Activated T-cell treated with anti-CD3 and anti-CD28 coated beads, Interleukin-2, amount 50 U/mL, for 24 hours (primary cell): Measurements from ENCODE around the gene MRPL14.

Source experiments
- DNase-seq: peaks from one replicate; pipeline ENCODE4 v3.0.0-alpha.2; 2020
- H3K27ac Mint-ChIP-seq: 2 replicates; pipeline ENCODE4 v1.8.0; 2020; ENCODE audit warnings: mild to moderate bottlenecking, mixed read lengths
- H3K27me3 Mint-ChIP-seq: 2 replicates; pipeline ENCODE4 v1.8.0; 2020; ENCODE audit warnings: mixed read lengths
- H3K36me3 Mint-ChIP-seq: 2 replicates; pipeline ENCODE4 v1.8.0; 2020; ENCODE audit warnings: low read depth, mixed read lengths
- H3K4me1 Mint-ChIP-seq: 2 replicates; pipeline ENCODE4 v1.8.0; 2020; ENCODE audit warnings: low read depth, mixed read lengths
- H3K4me3 Mint-ChIP-seq: 2 replicates; pipeline ENCODE4 v1.8.0; 2020; ENCODE audit warnings: mild to moderate bottlenecking, moderate library complexity, mixed read lengths
- H3K9me3 Mint-ChIP-seq: 2 replicates; pipeline ENCODE4 v1.8.0; 2020; ENCODE audit warnings: mixed read lengths

MRPL14 gene

DNA sequence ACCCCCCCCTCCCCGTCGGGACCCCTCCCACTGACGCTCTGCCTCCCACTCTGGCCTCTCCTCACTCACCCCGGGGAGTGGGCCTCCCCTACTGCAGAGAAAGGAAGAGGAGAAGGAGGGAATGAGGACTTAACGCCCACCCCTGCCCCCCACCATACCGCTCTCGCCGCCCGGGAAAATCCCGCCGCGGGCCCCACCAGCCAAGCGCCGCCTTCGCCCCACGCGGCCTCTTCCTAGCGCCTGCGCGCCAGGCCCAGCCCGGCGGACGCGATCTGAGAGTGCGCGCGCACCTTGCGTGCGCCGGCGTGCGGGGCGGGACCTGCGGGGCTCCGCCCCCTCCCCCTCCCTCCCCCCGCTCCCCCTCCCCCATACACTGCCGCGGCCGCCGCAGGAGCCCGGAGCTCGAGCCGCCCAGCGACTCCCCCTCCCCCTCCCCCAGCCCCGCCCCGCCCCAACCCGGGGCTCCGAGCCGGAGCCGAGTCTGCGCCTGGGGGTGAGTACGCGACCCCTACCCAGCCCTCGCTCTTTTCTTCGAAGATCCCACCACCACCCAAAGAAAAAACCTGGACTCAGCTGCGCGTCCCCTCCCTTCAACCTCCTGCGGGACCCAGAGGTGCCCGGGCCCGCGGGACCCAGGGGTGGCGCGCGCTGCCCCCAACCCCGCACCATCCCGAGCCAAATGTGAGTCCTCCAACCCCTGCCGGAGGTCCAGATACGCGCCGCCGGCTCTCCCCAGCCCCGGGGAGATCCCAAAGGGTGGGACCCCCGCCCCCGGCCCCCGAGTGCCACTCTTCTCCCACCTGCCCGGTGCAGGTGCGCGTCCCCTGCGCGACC is at the start of gene MRPL14, which contains the start of gene TMEM63B:
Gene MRPL14 (minus strand): TSS at position 267 of the 834 bp plus-strand sequence. CDS start 10,841 bp downstream, outside the sequence.
Gene TMEM63B (plus strand): TSS at position 369 of the 834 bp plus-strand sequence. CDS start 7,031 bp downstream, outside the sequence.
- peaks cover 41% of the 10 kb centered on the region for H3K36me3 Mint-ChIP-seq
- H3K4me3 Mint-ChIP-seq: peak within 1 kb of the TSS; percentile 82
- no peaks in the 10 kb centered on the region for H3K27me3 Mint-ChIP-seq
- no peaks in the 10 kb centered on the region for H3K9me3 Mint-ChIP-seq
- peak; percentile 95 for DNase-seq
- H3K4me1 Mint-ChIP-seq: peaks cover 50% of the 10 kb centered on the region
- peak within 1 kb of the TSS; percentile 98 for H3K27ac Mint-ChIP-seq

- DNase-seq: no peak
- Mint-ChIP-seq H3K27ac (peak overlapping the region; percentile 2), H3K9me3 (no peaks in the 10 kb centered on the region), H3K27me3 (peaks cover 11% of the 10 kb centered on the region), H3K4me3 (no peak overlapping the region), H3K36me3 (no peaks in the 10 kb centered on the region), H3K4me1 (peaks cover 21% of the 10 kb centered on the region)
These were observed 49.0 kb upstream of the MRPL14 start for GRCh38 chr6:44176130-44176761.

GRCh38 chr6:44172731-44173500 is 45.7 kb upstream of the MRPL14 start:
- no peaks in the 10 kb centered on the region for H3K9me3 Mint-ChIP-seq
- H3K27me3 Mint-ChIP-seq: peaks cover 26% of the 10 kb centered on the region
- no peak overlapping the region for H3K27ac Mint-ChIP-seq
- DNase-seq: peak; percentile 83
- no peaks in the 10 kb centered on the region for H3K36me3 Mint-ChIP-seq
- H3K4me3 Mint-ChIP-seq: no peak overlapping the region
- peaks cover 21% of the 10 kb centered on the region for H3K4me1 Mint-ChIP-seq

DNA sequence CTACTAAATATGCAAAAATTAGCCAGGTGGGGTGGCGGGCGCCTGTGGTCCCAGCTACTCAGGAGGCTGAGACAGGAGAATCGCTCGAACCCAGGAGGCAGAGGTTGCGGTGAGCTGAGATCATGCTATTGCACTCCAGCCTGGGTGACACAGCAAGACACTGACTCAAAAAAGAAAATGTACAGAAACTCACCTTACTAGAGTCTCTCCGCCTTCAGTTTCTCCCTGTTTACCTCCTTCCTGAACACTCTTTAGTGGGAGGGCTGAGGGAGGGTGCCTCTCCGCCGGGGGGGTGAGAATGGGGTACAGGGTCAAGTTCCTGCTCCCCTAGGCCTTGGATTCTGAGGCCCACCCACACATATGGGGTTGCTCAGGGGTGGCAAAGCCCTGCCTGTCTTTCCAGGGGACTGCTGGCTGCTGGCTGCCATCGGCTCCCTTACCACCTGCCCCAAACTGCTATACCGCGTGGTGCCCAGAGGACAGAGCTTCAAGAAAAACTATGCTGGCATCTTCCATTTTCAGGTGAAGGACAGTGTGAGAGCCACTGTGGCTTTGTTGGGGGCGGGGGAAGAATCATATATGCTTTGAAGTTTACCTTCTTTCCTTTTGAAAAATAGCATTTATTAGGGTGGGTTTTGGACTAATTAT is 44.8 kb upstream of the MRPL14 start:
- H3K27ac Mint-ChIP-seq: no peak overlapping the region
- no peak overlapping the region for H3K4me3 Mint-ChIP-seq
- peaks cover 17% of the 10 kb centered on the region for H3K4me1 Mint-ChIP-seq
- no peaks in the 10 kb centered on the region for H3K36me3 Mint-ChIP-seq
- H3K27me3 Mint-ChIP-seq: peaks cover 26% of the 10 kb centered on the region
- DNase-seq: no peak
- H3K9me3 Mint-ChIP-seq: no peaks in the 10 kb centered on the region

GRCh38 chr6:44169886-44170570 is 42.8 kb upstream of the MRPL14 start:
- peaks cover 12% of the 10 kb centered on the region for H3K4me1 Mint-ChIP-seq
- DNase-seq: no peak
- no peak overlapping the region for H3K4me3 Mint-ChIP-seq
- H3K27ac Mint-ChIP-seq: no peak overlapping the region
- no peaks in the 10 kb centered on the region for H3K36me3 Mint-ChIP-seq
- peaks cover 19% of the 10 kb centered on the region for H3K27me3 Mint-ChIP-seq
- H3K9me3 Mint-ChIP-seq: no peaks in the 10 kb centered on the region

DNA sequence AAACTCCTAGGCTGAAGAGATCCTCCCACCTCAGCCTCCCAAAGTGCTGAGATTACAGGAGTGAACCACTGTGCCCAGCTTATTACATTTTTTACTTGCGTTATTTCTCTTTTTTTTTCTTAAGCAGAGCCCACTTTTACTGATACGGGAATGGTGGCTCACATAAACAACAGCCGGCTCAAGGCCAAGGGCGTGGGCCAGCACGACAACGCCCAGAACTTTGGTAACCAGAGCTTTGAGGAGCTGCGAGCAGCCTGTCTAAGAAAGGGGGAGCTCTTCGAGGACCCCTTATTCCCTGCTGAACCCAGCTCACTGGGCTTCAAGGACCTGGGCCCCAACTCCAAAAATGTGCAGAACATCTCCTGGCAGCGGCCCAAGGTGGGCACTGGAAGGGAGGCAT is 41.9 kb upstream of the MRPL14 start:
- Mint-ChIP-seq H3K27me3 (peaks cover 17% of the 10 kb centered on the region), H3K36me3 (no peaks in the 10 kb centered on the region), H3K27ac (no peak overlapping the region), H3K4me1 (peaks cover 12% of the 10 kb centered on the region), H3K4me3 (no peak overlapping the region), H3K9me3 (no peaks in the 10 kb centered on the region)
- DNase-seq: no peak

DNA sequence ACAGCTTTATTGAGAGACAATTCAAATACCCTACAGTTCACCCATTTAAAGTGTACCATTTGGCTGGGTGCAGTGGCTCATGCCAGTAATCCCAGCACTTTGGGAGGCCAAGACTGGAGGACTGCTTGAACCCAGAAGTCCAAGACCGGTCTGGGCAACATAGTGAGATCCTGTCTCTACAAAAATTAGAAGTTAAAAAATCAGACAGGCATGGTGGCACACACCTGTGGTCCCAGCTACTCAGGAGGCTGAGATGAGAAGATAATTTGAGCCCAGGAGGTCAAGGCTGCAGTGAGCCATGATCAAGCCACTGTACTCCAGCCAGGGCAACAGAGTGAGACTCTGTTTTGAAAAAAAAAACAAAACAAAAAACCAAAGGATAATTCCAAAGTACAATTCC is 40.3 kb upstream of the MRPL14 start:
- Mint-ChIP-seq H3K9me3 (no peaks in the 10 kb centered on the region), H3K4me3 (no peak overlapping the region), H3K4me1 (peaks cover 8% of the 10 kb centered on the region), H3K27me3 (peaks cover 23% of the 10 kb centered on the region), H3K36me3 (no peaks in the 10 kb centered on the region), H3K27ac (no peak overlapping the region)
- no peak for DNase-seq

GRCh38 chr6:44166591-44167184 is 39.4 kb upstream of the MRPL14 start:
- peaks cover 6% of the 10 kb centered on the region for H3K4me1 Mint-ChIP-seq
- H3K27ac Mint-ChIP-seq: no peak overlapping the region
- peaks cover 25% of the 10 kb centered on the region for H3K27me3 Mint-ChIP-seq
- no peaks in the 10 kb centered on the region for H3K36me3 Mint-ChIP-seq
- no peak for DNase-seq
- no peak overlapping the region for H3K4me3 Mint-ChIP-seq
- H3K9me3 Mint-ChIP-seq: no peaks in the 10 kb centered on the region

GRCh38 chr6:44166116-44166515 is 38.9 kb upstream of the MRPL14 start:
- Mint-ChIP-seq H3K36me3 (no peaks in the 10 kb centered on the region), H3K4me3 (no peak overlapping the region), H3K9me3 (no peaks in the 10 kb centered on the region), H3K27me3 (peaks cover 22% of the 10 kb centered on the region), H3K4me1 (peaks cover 12% of the 10 kb centered on the region), H3K27ac (no peak overlapping the region)
- DNase-seq: no peak

- H3K27me3 Mint-ChIP-seq: peaks cover 9% of the 10 kb centered on the region
- H3K9me3 Mint-ChIP-seq: no peaks in the 10 kb centered on the region
- no peak overlapping the region for H3K4me3 Mint-ChIP-seq
- no peak overlapping the region for H3K27ac Mint-ChIP-seq
- no peaks in the 10 kb centered on the region for H3K36me3 Mint-ChIP-seq
- no peak for DNase-seq
- peaks cover 16% of the 10 kb centered on the region for H3K4me1 Mint-ChIP-seq
These were observed 35.8 kb upstream of the MRPL14 start for GRCh38 chr6:44162876-44163625.

DNA sequence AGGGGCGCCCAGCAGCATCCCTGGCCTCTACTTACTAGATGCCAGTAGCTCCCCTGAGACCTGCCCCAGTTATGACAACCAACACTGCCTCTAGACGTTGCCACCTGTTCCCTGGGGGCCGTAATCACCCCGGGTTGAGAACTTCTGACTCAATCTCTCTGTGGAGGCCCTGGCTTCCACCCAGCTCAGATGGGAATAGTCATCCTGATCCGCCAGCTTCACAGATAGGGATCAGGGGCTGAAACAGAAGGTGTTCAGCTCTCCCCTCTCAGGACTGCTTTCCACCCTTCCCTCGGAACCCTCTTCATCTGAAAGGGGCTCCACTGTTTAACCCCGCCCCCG is 34.7 kb upstream of the MRPL14 start:
- no peaks in the 10 kb centered on the region for H3K9me3 Mint-ChIP-seq
- H3K4me1 Mint-ChIP-seq: peaks cover 16% of the 10 kb centered on the region
- no peaks in the 10 kb centered on the region for H3K36me3 Mint-ChIP-seq
- H3K27me3 Mint-ChIP-seq: peaks cover 9% of the 10 kb centered on the region
- no peak for DNase-seq
- peak overlapping the region; percentile 82 for H3K27ac Mint-ChIP-seq
- H3K4me3 Mint-ChIP-seq: no peak overlapping the region

GRCh38 chr6:44158770-44159228 is 31.5 kb upstream of the MRPL14 start, which contains the start of gene CAPN11:
Gene CAPN11, plus strand, starts transcription at chr6:44158820. Its CDS starts 29 bp downstream, at chr6:44158849.
- peaks cover 9% of the 10 kb centered on the region for H3K27me3 Mint-ChIP-seq
- H3K4me3 Mint-ChIP-seq: no peak within 1 kb of the TSS
- no peak within 1 kb of the TSS for H3K27ac Mint-ChIP-seq
- no peaks in the 10 kb centered on the region for H3K36me3 Mint-ChIP-seq
- no peaks in the 10 kb centered on the region for H3K9me3 Mint-ChIP-seq
- H3K4me1 Mint-ChIP-seq: peaks cover 12% of the 10 kb centered on the region
- no peak for DNase-seq

GRCh38 chr6:44157152-44157521 is 29.9 kb upstream of the MRPL14 start:
- Mint-ChIP-seq H3K27ac (no peak overlapping the region), H3K4me3 (no peak overlapping the region), H3K4me1 (peaks cover 12% of the 10 kb centered on the region), H3K9me3 (no peaks in the 10 kb centered on the region), H3K27me3 (no peaks in the 10 kb centered on the region), H3K36me3 (peaks cover 5% of the 10 kb centered on the region)
- no peak for DNase-seq
